ENCODE results near the gene RNF11.

DNA sequence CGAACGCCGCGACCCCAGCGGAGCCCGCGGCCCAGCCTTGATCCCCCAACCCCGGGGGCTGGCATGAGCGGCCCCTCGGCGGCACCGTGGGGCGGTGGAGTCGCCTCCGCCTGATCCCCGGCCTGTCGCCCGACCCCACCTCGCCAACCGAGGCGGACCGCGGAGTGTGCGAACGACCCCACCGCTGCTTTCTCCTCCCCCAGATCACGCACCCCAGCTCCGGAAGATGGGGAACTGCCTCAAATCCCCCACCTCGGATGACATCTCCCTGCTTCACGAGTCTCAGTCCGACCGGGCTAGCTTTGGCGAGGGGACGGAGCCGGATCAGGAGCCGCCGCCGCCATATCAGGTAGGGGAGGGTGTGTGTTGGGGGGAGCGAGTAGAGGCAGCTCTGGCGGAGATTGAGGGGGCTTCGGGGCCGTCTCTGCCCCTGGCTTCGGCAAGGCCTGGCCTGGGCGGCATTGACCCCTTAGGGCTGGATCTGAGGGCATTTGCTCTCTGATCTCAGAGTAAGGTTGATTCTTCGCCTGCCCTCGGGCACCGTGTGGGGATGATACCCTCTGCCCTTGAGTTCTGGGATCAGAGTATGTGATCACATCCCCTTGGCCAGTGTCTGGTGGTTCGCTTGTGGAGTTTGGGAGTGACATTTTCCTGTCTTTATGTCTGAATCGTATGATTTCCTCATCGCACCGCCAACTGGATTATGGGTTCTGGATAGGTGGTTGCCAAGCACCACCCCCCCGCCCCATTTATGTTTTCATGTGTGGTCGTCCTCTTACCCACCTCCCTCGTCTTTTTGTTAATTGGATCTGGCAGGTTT is 668 bp downstream of the RNF11 start:
- TF ChIP-seq MYC (IDR thresholded peaks at IDR 0.05; ENCODE audit: borderline replicate concordance, low read length) (no peak), SREBF2 (IDR thresholded peaks at IDR 0.05) (no peak), HDAC2 (IDR thresholded peaks at IDR 0.05) (no peak), CTCF (IDR thresholded peaks at IDR 0.05) (no peak), POLR2A (IDR thresholded peaks at IDR 0.05; ENCODE audit: low read length) (no peak), ZNF302 (CRISPR knock-in tag; IDR thresholded peaks at IDR 0.05) (no peak), MAFK (IDR thresholded peaks at IDR 0.05; ENCODE audit: partially characterized antibody) (no peak), PHF8 (IDR thresholded peaks at IDR 0.05; ENCODE audit: borderline replicate concordance, low read depth) (no peak), NR3C1 (IDR thresholded peaks at IDR 0.05) (no peak)
